AG04450 (cell line): Measurements from ENCODE around the gene POLR2L. TPM values are rescaled to one million over a fixed set of nuclear protein-coding genes. Genes with fewer than 3 reads are reported as not detected.

ENCODE experiments used
- CTCF ChIA-PET: fragments of 300-600, 350-600 bp; formaldehyde crosslinking; extraction: SDS; loops from one replicate; lab custom pipeline; 2022; ENCODE audit warnings: antibody characterized with exemption, inconsistent platforms; lab: Charles Lee
- POLR2A ChIA-PET: fragments of 350-600 bp; formaldehyde crosslinking; extraction: SDS; loops from one replicate; lab custom pipeline; 2021; ENCODE audit warnings: antibody characterized with exemption, inconsistent platforms; lab: Yijun Ruan, JAX
- DNase-seq: peaks from one replicate; pipeline ENCODE4 v3.0.0-alpha.2; 2011; ENCODE audit warnings: low read depth, low spot score
- H3K27ac ChIP-seq: one replicate; pipeline ENCODE4 v1.5.1; 2012; ENCODE audit warnings: low read depth, low read length, control low read depth
- H3K27me3 ChIP-seq: one replicate; pipeline ENCODE4 v1.6.0; 2012; ENCODE audit warnings: low read length; ENCODE audit not compliant: control insufficient read depth, insufficient read depth
- H3K4me3 ChIP-seq: 2 replicates; pipeline ENCODE4 v1.5.1; 2011; ENCODE audit warnings: mild to moderate bottlenecking, low read depth, low read length, control low read depth
- H3K9me3 ChIP-seq: 2 replicates; pipeline ENCODE4 v1.5.1; 2012; ENCODE audit warnings: low read length; ENCODE audit not compliant: control insufficient read depth, insufficient read depth
- CTCF ChIP-seq: IDR thresholded peaks from 2 replicates; pipeline ENCODE4 v1.5.1; 2011; ENCODE audit warnings: low read depth, low read length, control low read depth, inconsistent platforms
- polyA plus RNA-seq: library from polyadenylated mRNA; depleted of rRNA; stranded (reverse); fragments of >200 nt; gene quantifications from 2 replicates; pipeline ENCODE4 v1.2.3, GENCODE V29; 2011

The POLR2L gene
- polyA plus RNA-seq, 1 experiment = 211 TPM

GRCh38 chr11:831961-832528 is 10.3 kb downstream of the POLR2L start:
- ChIA-PET POLR2A (interaction anchor here (1.2 to 4.9 kb wide), 4 partner anchors 12 to 14 kb away, joined by 4 to 66 read pairs (median 25); partner anchors contain the start of genes PNPLA2, POLR2L and TSPAN4), CTCF (no interaction called here)
- DNase-seq = no peak
- no peaks in the 10 kb centered on the region for H3K27me3 ChIP-seq
- H3K4me3 ChIP-seq = peak overlapping the region; percentile 63
- TF ChIP-seq CTCF = no peak
- H3K27ac ChIP-seq = no peak overlapping the region
- H3K9me3 ChIP-seq = no peaks in the 10 kb centered on the region; the same call in 1 of the 2 replicates

- H3K27ac ChIP-seq = no peak overlapping the region
- POLR2A ChIA-PET = interaction anchor here (0.9 to 4.9 kb wide), 4 partner anchors 12 to 28 kb away, joined by 4 to 66 read pairs (median 16); partner anchors contain the start of genes PNPLA2, POLR2L and TSPAN4
- no peak for DNase-seq
- H3K9me3 ChIP-seq = no peaks in the 10 kb centered on the region; the same call in 1 of the 2 replicates
- no peak for TF ChIP-seq CTCF
- H3K4me3 ChIP-seq = 0 out of 2 replicates have a peak overlapping the region, but pooled peaks have one; percentile 10
- CTCF ChIA-PET = no interaction called here
- no peaks in the 10 kb centered on the region for H3K27me3 ChIP-seq
These were observed 11.0 kb downstream of the POLR2L start for GRCh38 chr11:831118-831864.

- Histone ChIP-seq H3K27ac (no peak overlapping the region), H3K4me3 (peak overlapping the region; percentile 34; the same call in 1 of the 2 replicates), H3K9me3 (no peaks in the 10 kb centered on the region; the same call in 1 of the 2 replicates), H3K27me3 (no peaks in the 10 kb centered on the region)
- ChIA-PET POLR2A (interaction anchor here (0.6 to 4.9 kb wide), 10 partner anchors 8 to 81 kb away, joined by 3 to 66 read pairs (median 4); partner anchors contain the start of genes CEND1, PNPLA2, POLR2L and RPLP2), CTCF (no interaction called here)
- no peak for TF ChIP-seq CTCF
- no peak for DNase-seq
These were observed 11.8 kb downstream of the POLR2L start for GRCh38 chr11:830295-831117.

- TF ChIP-seq CTCF = no peak
- Histone ChIP-seq H3K27me3 (no peaks in the 10 kb centered on the region), H3K4me3 (peak overlapping the region; percentile 34), H3K9me3 (no peaks in the 10 kb centered on the region; the same call in 1 of the 2 replicates), H3K27ac (no peak overlapping the region)
- DNase-seq = no peak
- CTCF ChIA-PET = no interaction called here
- POLR2A ChIA-PET = interaction anchor here (0.6 to 3.7 kb wide), 6 partner anchors 9 to 80 kb away, joined by 3 to 28 read pairs (median 4); partner anchors contain the start of genes CEND1, PNPLA2, RPLP2 and TSPAN4
These were observed 12.5 kb downstream of the POLR2L start for GRCh38 chr11:829847-830294.
